GM21717 (cell line): ENCODE results near the gene RNF150.

ENCODE experiments used
- ATAC-seq: cut with Tn5 transposase; IDR thresholded peaks from one replicate; pipeline ENCODE4 v1.9.1; 2021; ENCODE audit warnings: mild to moderate bottlenecking, moderate library complexity; ENCODE audit not compliant: unreplicated experiment

RNF150 gene

DNA sequence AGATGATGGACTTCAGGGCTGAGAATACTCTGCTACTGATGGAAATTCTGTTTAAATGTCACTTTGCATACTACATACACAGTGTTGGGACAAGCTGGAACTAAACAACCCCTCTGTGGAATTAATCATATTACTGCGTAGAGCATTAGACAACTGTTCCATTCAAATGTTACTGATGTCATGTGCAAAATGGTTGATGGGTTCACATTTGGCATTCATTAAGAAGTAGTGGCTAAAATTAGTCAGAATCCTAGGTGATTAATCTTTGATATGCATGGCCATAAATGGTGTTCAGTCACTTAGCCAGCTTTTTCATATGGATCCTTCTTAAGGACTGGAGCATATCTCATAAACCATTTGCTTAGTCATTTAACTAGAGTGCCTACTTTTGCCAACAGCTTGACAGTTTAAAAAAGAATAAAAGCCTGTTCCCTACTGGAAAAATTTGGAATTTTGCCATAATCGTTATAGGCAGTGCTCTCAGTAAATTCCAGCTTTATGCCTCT lies 105.2 kb downstream of the RNF150 start:
- ATAC-seq, result no peak

DNA sequence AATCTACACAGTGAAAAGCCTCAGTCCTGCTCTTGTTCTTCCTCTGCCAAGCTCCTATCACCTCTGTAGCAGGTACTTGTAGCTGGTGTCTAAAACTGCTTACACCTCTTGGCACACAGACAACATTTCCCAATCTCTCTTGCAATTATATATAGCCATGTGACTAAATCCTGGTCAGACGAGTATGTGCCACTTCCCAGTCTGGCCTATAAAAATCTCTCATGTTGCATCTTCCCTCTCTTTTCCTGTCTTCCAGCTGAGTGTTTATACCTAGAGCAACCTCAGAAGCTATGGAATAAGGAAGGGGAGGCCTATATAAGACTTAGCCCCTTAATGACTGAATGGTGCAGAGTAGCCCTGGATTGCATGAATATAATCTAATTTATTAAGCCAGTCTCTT lies 105.8 kb downstream of the RNF150 start:
- ATAC-seq, result no peak

DNA sequence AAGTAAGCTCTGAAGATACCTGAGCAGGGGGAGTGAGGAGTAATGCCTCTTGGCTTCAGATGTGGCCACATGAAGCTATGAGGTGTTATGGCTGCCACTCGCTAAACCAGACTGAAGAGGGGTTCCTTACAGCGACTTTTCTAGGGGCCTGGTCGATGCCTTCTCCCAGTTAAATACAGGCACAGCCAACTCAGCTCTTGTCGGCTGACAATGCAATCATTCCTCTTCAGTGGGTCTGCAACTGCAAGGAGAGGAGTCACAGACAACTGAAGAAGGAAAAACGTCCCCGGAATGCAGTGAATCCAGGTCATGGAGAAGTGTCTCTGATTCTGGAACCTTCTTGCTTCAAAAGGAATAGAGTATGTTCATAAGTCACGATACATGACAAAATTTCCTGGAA lies 106.4 kb downstream of the RNF150 start:
- ATAC-seq, result no peak

DNA sequence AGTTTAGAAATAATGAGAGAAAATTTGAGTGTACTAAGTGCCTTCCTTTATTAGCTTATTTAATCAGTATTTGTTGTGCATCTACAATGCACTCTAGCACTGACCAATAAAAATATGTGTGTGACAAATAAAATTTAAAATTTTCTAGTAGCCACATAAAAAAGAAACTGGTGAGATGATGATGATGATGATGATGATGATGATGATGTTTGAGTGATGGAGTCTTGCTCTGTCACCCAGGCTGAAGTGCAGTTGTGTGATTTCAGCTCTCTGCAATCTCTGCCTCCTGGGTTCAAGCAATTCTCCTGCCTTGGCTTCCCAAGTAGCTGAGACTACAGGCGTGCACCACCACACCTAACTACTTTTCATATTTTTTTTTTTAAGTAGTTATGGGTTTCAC lies 110.2 kb downstream of the RNF150 start:
- no peak for ATAC-seq

DNA sequence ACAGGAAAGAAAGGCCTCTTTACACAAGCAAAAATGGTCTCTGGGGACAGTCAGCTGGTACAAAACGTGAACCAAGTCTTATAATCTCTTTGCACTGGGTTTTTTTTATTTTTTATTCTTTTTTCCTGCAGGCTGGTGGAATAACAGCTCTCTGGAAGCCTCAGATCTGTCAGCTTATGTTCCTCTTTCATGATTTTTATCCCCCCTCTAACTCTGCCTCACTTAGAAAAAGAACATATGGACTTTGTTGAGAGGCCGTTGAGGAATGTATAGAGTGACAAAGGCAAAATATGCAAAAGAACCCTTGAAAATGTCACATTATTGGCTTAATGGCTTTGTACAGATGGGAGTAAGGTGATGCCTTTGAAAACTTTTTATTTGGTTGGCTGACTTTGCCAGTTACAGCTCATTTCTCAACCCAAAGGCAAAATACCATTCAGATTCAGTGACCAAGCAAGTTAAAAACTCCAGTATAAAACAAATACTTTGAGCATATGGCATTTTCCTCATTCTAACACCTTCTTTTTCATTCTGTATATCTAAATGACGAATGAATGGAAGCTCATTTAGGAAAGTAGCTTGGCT lies 111.1 kb downstream of the RNF150 start:
- no peak for ATAC-seq

DNA sequence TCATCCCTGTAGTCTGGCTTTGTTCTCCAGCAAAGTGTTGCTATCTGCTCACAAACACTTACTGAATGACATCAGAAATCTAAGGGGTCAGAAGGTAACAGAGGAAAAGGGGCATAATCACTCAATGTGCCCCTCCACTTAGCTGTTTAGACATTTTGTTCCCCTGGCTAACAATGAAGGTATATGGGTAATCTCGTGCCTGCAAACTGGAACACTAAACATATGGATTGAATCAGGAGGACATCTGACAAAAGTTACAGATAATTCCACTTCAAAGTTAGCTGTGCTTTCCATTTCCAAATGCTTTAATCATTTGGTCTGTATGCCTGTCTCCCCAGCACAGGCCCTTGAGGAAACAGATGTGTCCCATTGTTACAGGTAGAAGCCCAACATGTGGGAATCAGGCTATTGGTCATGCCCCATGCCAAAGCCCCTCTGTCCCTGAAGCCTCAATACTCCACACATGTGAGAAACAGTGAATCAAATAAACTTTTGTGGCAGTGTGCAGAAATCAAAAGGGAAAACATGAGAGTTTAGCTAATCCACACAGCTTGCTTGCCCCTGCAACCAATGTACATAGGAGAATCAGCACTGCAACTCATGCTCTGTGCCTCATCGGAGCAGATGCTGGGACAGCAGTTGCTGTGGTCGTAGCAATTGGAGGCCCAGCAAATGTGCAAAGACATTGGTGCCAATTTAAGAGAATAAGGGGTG lies 111.7 kb downstream of the RNF150 start:
- ATAC-seq, result no peak

DNA sequence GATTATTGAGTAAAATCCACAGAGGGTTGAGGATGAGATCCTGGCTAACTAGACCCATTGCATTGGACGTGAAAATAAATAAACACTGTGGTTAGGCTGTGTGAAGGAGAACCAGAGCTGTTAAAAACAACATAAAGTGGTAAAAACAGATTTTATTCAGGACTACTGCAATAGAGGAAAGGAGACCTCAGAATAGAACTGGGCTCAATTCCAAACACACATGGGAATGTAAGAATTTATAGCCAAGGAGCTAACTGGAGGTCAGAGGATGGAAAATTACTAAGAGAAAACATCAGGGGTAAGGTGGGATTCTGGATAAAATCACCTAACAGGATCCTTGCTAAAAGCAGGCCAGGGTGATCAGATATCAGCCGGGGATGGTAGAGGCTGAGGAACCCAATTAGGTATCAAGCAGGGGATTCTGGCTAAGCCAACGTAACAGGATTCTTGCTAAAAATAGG lies 112.4 kb downstream of the RNF150 start:
- no peak for ATAC-seq

DNA sequence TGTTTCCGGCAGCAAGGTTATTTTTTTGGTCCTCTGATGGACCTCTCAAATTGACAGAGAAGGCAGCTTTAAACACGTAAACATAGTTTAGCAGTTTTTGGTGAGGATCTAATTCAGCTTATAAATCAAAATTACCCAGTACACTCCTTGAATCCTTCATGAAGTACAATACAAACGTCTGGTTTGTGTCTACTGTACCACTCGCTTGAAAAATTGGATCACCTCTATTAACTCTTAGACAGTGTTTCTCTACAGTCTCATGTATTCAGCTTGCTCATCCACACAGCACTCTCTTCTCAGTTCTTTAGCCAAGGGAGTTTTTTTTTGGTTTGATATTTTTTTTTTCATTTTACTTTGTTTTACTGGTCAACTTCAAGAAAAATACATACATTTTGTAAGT lies 113.5 kb downstream of the RNF150 start:
- no peak for ATAC-seq

DNA sequence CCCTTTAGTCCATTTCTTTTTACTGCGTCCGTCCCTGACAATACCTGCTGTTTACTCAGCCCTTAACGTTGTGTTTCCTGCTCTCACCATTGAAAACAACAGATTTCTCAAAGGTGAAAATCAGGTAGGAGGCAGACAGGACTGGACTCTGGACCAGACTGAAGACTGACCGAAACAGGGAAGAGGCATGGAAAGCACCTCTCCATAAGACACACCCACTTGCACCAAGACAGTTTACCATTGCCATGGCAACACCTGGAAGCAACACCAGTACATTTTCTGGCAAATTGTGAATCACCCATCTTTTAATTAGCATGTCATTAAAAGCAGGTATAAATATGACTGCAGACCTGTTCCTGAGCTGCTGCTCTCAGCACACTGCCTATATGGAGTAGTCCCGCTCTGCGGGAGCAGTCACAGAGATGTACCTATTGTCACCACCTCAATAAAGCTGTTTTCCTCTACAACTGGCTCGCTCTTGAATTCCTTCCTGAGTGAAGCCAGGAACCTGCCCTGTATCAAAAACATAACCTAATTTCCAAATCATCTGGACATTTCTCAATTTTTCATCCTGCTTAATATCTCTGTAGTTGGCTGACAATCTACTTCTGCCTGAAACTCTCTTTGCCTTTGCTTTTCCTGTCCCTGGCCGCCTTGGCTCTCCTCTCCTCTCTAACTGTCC lies 117.0 kb downstream of the RNF150 start:
- ATAC-seq, result no peak

DNA sequence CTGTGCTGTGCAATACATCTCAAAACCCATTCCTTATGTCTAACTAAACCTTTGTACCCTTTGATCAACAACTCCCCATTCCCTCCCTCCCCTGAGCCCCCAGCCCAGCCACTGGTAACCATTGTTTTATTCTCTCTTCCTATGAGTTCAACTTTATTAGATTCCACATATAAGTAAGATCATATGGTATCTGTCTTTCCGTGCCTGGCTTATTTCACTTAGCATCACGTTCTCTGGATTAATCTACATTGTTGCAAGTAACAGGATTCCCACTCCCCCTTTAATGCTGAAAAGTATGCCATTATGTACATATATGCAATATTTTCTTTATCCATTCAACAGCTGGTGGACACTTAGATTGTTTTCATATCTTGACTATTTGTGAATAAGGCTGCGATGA lies 119.4 kb downstream of the RNF150 start:
- ATAC-seq, result no peak

DNA sequence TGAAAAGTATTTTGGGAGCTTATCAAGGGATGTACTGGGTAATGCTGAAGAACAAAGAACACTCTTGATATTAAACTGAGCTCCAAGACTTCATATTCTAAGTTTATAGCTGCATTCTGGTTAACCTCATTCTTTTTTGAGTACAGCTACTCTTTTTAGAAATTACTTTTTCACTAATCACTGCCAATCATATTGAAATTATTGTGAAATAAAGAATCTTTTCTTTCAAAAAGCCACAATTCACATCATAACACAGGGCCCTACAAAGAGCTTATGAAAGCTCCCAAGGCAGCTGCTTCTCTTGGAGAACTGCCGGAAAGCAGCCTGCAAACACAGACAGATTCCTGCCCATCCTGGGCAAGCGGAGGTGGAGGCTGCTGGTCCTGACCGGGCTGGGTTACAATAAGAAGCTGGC lies 121.4 kb downstream of the RNF150 start:
- ATAC-seq, result no peak

DNA sequence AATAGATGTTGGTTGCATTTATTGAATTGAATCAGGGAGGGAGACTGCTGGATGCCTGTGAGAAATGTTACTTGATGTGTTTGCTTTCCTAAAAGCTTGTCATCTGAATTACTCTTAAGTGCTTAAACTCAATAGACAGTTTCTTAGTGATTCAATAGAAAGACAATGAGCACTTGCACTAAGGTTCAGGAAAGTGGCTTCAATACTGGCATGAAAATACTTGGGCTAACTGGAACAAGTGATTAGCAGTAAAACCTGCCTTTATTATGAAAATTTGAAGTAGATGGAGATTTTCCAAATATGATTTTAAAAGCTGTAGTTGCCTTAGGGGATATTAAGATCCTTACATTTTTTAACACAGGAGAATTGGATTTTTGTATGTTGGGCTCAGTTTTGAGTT lies 123.3 kb downstream of the RNF150 start:
- no peak for ATAC-seq

DNA sequence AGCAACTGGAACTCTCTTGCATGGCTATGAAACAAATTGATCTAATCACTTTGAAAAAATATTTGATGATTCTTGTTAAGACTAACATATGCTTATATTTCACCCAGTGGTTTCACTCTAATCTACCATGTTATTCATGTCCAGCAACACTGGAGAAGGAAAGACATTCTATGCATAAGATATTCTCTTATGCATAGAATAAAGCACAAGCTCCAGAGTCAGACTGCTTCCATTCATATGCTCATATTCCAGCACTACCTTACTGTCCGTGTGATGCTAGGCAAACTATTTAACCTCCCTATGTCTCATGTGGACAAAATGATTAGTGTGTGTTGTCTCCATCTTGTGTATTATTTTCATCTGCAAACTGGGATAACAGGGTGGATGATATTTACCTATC lies 124.1 kb downstream of the RNF150 start:
- no peak for ATAC-seq

DNA sequence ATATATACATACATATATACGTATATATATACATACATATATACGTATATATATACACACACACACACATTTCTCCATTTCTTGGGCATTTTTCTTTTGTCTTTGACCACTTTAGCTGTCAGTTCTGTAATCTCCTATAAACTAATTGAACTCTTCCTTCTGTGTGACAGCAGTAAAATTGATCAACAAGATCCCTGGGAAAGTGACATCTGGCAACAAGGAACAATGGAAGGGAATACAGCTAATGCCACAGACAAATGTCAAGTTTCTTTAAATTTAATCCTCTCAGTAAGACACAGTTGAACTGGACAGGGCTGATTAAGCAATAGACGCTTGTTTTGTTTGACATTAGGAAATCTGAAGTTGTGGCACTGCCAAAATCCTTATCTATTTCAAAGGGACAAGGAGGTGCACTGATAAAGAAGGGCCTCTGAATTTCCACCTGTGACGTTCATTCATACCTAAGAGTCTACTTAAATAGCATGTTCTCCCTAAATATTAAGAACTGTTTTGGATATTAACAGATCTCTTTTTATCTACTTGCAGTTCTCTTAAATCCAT lies 126.9 kb downstream of the RNF150 start:
- no peak for ATAC-seq

DNA sequence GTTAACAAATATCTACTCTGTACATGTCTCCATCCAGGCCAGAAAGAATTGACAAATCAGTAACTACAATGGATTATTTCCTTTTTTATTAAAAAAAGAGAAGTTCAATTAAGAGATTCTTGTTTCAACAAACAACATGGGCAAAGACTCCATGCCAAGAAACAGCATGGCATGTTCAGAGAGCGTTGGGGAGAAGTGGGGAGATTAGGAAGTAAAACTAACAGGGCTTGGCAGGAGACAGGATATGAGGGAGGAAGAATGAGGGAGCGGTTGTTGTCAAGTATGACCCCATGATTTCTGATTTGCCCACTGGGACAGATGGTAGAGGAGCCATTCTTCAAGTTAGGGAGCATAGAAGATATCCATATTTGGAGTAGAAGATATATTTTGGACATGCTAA lies 128.4 kb downstream of the RNF150 start:
- no peak for ATAC-seq

DNA sequence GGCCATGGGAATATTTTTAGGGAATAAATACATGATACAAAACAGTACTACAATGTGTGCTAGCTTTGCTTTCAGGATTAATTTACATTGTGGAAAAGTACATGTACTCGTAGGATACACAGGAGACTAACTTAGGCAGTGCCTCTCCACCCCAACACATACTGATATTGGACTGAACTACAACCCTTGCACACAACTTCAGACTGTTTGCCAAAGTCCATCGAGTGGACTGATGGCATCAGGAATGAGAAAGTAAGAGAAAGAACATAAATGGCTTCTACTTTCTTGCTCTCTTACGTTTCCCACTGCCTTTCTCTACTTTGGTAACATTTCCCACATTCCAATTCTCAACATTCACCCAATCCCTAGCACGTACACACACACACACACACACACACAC lies 130.1 kb downstream of the RNF150 start:
- ATAC-seq, result no peak

DNA sequence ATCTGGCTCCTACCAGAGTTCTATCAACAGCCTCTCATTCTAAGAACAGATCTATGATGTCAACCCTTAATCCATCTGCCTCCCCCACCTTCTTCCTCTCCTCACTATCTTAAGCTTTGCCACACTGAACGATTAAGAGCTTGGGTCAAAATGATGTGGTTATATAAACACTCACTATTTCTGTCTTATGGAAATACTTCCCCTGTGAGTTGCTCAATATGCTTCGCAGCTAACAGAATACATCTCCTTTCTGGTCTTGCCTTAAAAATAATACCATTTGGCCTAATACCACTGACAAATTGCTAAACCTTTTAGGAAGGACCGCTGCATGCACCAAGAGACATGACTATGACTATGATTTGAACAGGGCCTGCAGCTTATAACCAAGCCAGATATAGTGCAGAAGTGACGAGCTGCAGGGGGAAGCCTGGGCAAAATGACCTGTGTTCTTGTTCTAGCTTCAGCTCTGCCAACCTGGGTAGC lies 130.9 kb downstream of the RNF150 start:
- ATAC-seq, result no peak

DNA sequence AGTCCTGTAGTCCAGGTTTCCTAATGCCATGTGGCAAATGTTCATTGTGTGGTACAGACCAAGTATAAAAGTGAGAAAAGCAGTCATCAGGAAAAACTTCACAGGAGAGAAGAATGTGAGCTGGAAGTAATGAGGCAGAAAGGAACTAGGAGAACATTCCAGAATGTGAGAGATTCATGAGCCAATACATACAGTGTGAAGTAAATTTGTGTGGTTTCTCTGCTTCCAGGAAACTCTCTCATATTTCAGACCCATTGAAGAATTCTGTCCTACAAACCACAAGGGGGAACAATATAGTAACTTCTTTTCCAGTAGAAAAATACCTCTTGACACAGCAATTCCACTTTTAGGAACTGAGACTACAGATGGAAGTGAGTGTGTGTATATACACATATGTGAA lies 136.5 kb downstream of the RNF150 start:
- ATAC-seq, result no peak

DNA sequence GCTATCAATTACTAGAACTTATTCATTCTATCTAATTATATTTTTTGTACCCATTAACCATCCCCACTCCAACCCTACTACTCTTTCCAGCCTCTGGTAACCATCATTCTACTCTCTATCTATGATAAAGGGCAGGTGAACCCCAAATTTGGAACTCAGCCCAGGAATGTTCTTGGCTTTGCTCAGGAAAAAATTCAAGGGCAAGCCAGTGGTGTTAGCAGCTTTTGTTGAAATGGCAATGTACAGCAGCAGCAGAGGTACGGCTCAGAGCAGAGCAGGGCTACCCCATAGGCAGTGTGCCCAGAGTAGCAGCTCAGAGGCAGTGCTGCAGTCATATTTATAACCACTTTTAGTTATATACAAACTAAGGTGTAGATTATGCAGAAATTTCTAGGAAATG lies 138.2 kb downstream of the RNF150 start:
- no peak for ATAC-seq

DNA sequence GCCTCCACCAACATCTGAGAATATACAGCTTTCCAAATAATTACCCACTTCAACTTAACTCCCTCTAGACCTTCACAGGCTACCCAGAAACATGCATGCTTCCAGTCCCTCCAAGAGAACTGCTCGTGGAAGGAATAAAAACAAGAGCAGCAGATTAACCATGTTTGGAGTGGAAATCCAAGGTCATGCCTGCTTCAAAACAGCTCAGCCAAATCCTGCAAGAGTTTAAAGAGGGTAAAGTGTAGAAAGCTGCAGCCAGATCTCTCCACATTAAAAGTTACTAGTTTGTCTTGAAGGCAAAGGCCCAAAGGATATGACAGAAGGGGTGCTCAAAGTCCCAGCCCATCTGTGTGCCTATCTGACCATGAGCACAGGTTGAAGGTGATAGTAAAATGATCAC lies 139.3 kb downstream of the RNF150 start:
- ATAC-seq, result no peak

DNA sequence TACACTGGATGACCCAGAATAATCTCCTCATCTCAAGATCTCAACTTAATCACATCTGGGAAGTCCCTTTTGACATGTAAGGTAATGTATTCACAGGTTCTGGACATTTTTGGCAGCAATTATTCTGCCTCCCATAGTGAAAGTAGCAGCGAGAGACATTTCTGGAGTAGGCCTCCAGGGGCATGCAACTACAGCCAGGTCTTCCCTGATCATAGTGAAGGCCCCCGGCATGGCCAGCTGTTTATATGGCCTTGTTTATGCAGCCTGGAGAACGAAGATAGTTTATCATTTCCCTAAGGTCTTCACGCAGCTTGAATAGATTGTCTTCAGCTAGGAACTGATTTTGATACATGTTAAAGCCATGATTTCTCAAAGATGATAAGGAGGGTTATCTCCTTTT lies 139.9 kb downstream of the RNF150 start:
- ATAC-seq, result no peak

DNA sequence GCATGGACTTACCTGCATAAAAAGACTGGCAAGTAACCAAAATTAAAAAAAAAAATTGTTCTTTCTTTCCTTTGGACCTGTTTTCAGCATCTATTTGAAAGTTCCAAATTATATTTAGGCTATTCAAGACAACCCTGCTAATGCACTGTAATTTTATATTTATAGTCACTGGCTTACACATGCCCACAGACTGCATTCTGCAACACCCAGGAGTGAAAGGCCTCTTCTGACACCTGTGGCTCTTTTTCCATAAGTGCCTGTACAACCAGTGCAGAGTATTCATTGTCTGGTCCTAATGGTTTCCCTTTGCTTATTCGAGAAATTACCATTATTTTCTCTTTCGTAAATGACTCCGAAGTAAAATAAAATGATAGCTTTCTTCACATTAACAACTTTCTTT lies 143.3 kb downstream of the RNF150 start:
- no peak for ATAC-seq
